GM12891 (cell line): ENCODE measurements around the gene SLC7A9.

Experiments
- POLR2A ChIP-seq: IDR thresholded peaks from 2 replicates; pipeline ENCODE4 v1.6.1; 2011; ENCODE audit warnings: low read depth, low read length, control low read depth
- SPI1 ChIP-seq: IDR thresholded peaks from 2 replicates; pipeline ENCODE4 v1.6.1; 2011; ENCODE audit warnings: low read depth, low read length, control low read depth

GRCh38 chr19:32876919-32877285, 7.3 kb upstream of the SLC7A9 start:
- TF ChIP-seq SPI1 (no peak), POLR2A (no peak)
